H7 (cell line): ENCODE data around the gene BHLHA15. TPM values are rescaled to one million over a fixed set of nuclear protein-coding genes. Genes with fewer than 3 reads are reported as not detected.
A peak's percentile ranks its signal among the peaks of the same experiment; 100 is the strongest.

Experiments
- DNase-seq: peaks from one replicate; pipeline ENCODE4 v3.0.0; 2012
- H3K27me3 ChIP-seq: 2 replicates; pipeline ENCODE4 v1.6.0; 2011; ENCODE audit warnings: mild to moderate bottlenecking, low read length; ENCODE audit not compliant: control insufficient read depth, insufficient read depth
- H3K36me3 ChIP-seq: replicated peaks from 2 replicates; pipeline ENCODE4 v1.5.1; 2011; ENCODE audit warnings: low read length; ENCODE audit not compliant: control insufficient read depth, insufficient read depth
- H3K4me3 ChIP-seq: 2 replicates; pipeline ENCODE4 v1.5.1; 2011; ENCODE audit warnings: low read depth, mild to moderate bottlenecking, control low read depth, low read length, moderate library complexity; ENCODE audit not compliant: insufficient read depth
- total RNA-seq: library from RNA; depleted of rRNA; stranded (reverse); fragments of >200 nt; shearing (Covaris generic); gene quantifications from 2 replicates; pipeline ENCODE4 v1.2.3, GENCODE V29; 2014; rRNA removed

Gene BHLHA15
- 0.90 and 2.8 TPM in 2 replicates for total RNA-seq

DNA sequence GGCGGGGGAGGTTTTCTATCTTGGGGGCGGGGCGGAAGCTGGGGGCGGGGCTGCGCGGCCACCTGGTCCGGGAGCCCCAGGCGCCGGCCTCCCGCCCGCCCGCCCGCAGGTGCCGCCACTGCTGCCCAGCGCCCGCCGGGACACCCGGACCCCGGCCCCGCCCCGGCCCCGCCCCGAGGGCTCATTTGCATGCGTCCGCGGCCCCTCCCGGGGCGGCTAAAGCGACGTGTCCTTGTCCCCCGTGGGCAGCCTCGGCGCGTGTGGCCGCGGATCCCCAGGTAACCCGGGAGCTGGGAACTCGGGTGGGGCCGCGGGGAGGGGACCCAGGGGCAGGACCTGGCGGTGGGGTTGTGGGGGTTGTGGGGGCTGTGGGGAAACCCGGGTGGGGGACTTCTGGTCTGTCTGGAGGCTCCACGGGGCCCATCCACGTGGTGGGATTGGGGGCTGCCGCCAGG lies at the start of gene BHLHA15:
Gene BHLHA15, plus strand, starts transcription at position 219 of the 455 bp plus-strand sequence. CDS start 871 bp downstream, outside the sequence.
- Histone ChIP-seq H3K4me3 (peak within 1 kb of the TSS; percentile 45), H3K36me3 (no peaks in the 10 kb centered on the region; the same call in 1 of the 2 replicates), H3K27me3 (no peaks in the 10 kb centered on the region)
- peak; percentile 98 for DNase-seq

DNA sequence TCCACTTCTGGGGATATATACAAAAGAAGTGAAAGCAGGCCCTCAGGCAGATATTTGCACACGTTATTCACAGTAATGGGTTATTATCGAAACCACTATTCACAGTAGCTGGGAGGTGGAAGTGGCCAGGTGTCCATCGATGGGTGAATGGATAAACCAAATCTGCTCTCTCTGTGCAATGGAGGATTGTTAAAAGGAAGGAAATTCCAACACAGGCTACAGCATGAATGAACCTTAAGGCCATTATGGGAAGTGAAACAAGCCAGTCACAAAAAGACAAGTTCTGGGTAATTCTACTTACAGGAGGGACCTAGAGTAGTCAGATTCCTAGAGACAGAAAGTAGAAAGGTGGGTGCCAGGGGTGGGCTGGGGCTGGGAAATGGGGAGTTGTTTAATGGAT lies 48.5 kb upstream of the BHLHA15 start:
- H3K27me3 ChIP-seq: no peaks in the 10 kb centered on the region
- no peaks in the 10 kb centered on the region; the same call in 1 of the 2 replicates for H3K36me3 ChIP-seq
- no peak overlapping the region for H3K4me3 ChIP-seq
- no peak for DNase-seq

DNA sequence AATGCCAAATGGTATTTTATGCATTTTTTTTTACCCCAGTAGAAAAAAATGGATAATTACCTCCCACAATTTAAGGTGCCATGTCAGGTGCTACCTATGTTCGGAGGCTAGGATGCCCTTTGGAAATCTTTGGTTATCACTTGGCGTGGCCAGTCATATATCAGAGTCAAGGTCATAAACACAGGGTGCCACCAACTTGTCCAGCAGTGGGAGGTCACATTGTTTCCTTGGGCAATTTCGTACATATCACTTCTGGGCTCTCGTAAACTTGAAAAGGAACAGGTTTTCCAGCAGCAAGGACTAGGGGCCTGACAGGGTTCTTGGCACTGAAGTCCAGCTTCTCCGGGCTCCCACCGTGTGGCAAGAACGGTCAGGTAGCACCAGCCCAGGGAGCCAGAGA lies 48.0 kb upstream of the BHLHA15 start:
- Histone ChIP-seq H3K36me3 (no peaks in the 10 kb centered on the region; the same call in 1 of the 2 replicates), H3K4me3 (no peak overlapping the region), H3K27me3 (no peaks in the 10 kb centered on the region)
- no peak for DNase-seq

DNA sequence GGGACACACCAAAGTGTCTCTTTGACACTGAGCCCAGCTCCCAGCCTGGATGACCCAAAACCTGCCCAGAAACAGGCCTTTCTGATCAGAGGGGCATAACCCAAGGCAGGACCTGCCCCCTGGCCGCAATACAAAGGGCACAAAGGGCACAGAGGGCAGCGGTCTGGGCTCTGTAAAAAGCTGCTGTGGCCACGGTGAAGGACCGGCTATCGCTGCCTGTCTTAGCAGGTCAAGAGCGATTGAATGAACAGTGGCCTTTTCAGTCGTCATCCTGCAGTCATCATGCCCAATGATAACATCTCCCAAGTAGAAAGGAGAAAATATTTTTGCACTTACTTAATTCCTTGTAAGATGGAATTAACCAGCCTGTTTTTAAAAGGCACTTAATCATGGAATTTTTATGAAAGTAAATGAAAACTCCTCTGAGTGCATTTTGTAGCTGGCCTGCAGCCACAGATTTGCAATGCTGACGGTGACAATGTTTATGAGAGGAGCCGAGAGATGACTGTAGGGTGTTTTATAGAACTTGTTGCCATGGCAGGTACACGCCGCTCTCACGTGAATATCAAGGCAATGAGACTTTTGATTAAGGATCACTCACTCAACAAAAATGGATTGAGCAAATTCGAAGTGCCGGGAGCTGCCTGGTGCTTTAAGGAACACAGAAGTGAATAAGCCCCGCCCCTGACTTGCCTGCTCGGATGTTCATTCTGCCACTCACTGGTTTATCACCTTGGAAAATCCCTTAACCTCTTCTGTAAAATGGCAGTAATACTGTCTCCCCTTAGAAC lies 47.3 kb upstream of the BHLHA15 start:
- no peak for DNase-seq
- Histone ChIP-seq H3K36me3 (no peaks in the 10 kb centered on the region; the same call in 1 of the 2 replicates), H3K27me3 (no peaks in the 10 kb centered on the region), H3K4me3 (no peak overlapping the region)

DNA sequence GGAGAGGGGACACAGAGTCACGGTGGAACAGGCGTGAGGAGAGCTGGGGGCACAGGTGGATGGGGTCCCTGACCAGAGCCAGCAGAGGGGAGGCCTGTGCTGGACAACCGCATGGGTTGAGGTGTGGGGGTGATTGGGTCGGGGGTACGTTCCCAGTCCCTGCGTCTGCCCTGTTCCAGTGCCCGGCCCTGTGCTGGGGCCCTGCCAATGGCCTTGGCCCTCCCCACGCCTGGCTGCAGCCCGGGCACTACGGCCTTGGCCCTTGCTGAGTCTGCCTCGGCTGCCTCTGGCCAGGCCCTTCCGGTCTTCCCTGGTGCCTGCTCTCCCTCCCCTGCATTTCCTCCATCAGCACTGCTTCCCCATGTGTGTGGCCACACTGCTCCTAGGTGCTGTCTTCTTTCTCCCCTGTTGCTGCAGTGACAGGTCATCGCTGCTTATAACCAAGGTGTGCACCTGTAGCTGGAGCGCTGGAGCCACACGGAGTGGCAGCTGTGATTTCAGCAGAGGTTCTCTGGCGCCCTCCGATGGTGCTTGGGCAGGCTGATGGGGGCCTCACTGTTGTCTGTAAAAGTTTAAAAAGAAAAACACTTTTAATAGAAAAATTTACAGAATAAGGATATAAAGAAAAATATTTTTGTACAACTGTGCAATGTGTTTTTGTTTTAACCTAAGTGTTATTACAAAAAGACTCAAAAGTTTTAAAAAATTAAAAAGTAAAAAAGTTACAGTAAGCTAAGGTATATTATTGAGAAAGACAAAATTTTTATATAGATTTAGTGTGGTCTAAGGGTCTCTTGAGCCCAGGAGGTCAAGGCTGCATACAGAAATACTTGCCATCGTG lies 45.2 kb upstream of the BHLHA15 start:
- Histone ChIP-seq H3K27me3 (no peaks in the 10 kb centered on the region), H3K4me3 (no peak overlapping the region), H3K36me3 (no peaks in the 10 kb centered on the region)
- DNase-seq: peak; percentile 86

DNA sequence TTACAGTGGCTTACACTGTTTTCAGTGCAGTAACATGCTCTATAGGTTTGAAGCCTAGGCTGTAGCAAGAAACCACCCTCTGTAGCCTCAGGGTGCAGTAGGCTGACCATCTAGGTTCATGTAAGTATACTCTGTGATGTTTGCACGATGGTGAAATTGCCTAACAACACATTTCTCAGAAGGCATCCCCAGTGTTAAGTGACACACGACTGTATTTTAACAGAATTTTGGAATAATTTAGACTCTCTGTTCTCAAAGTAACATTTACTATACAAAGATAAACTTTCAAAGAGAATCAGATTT lies 44.6 kb upstream of the BHLHA15 start:
- DNase-seq: no peak

DNA sequence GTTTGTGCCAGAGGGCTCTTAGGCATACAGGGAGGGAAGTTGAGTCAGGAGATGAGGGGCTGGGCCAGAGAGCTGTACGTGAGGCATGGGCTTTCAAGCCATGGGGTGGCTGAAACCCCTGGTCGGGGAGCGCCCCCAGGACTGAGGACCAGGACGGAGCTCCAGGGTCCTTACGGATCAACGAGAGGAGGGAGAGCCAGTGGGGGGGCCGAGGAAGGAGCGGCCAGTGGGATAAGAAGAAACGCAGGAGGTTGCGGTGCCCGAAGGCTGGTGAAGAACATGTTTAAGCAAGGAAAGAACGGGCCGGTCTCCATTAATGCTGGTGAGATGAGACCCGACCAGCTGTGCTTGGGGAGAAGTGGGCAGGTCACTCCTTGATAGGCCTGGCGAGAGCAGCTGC lies 43.6 kb upstream of the BHLHA15 start:
- Histone ChIP-seq H3K27me3 (no peaks in the 10 kb centered on the region), H3K4me3 (no peak overlapping the region), H3K36me3 (peaks cover 1% of the 10 kb centered on the region; the same call in 1 of the 2 replicates)
- DNase-seq: no peak

More for the DNA sequence above, 44.6 kb upstream of the BHLHA15 start:
- H3K4me3 ChIP-seq: no peak overlapping the region
- no peaks in the 10 kb centered on the region for H3K27me3 ChIP-seq
- no peaks in the 10 kb centered on the region for H3K36me3 ChIP-seq

DNA sequence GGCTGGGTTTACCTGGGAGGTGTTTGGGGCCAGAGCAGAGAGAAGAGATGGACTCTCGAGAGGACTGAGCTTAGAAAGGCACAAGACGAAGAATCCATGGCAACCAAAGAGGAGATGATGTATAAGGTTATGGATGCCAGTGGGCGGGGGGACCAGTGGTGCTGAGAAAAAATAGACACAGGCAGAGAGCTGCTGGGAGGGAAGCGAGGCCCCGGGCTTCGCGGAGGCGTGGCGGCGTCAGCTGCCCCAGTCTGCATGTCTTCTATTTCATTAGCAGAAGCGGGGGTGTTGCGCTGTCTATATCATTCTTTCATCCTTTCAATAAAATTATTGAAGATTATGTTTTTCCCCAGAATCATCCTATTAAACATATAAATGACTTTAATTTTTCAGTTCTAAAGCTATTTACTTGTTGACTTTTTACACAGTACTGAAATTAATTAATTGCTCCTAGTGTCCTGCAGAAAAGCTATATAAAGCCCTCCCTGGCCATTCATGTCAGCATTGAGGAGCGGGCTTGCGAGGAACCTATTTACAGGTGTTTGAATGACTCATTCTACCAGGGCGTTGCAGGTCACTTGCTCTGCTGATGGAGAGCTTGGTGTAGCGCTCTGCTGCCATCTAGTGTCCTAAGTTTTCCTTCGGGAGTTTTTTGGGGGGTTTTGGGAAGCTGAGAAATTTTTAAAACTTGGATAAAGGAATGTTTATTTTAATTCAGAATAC lies 42.9 kb upstream of the BHLHA15 start:
- no peak overlapping the region for H3K4me3 ChIP-seq
- DNase-seq: peak; percentile 92
- no peaks in the 10 kb centered on the region for H3K27me3 ChIP-seq
- H3K36me3 ChIP-seq: peaks cover 1% of the 10 kb centered on the region; the same call in 1 of the 2 replicates

DNA sequence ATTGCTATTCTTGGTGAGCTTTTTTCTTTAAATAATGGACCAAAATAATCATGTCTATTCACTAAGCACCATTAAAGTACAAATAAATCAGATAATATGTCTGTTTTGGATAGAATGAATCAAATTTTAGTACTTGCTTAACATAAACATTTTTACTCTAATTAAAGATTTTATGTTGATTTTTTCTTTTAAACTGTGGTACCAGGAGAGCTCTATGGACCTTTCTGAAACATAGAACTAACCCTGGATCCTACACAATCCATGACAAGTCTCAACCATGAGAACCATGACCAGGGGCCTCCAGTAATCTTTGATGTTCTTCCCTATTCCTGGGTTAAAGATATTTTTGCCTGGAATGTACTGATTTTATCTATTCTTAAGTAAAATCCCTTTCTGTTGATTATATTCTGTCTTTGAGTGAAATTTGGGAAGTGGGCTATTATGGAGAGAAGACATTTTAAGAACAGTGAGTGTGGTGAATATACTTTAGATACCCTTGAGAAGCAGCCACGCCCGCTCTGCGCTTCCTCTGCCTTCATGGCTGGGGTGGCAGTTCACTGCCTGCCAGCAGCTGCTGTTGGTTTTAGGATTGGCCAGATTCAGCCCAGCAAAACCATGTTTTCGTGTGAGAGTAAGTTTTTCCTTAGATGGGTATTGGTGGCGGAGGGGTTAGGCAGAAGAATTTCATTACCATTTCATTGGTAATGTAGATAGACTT lies 42.2 kb upstream of the BHLHA15 start:
- H3K27me3 ChIP-seq: no peaks in the 10 kb centered on the region
- DNase-seq: no peak
- H3K4me3 ChIP-seq: no peak overlapping the region
- peaks cover 1% of the 10 kb centered on the region; the same call in 1 of the 2 replicates for H3K36me3 ChIP-seq

DNA sequence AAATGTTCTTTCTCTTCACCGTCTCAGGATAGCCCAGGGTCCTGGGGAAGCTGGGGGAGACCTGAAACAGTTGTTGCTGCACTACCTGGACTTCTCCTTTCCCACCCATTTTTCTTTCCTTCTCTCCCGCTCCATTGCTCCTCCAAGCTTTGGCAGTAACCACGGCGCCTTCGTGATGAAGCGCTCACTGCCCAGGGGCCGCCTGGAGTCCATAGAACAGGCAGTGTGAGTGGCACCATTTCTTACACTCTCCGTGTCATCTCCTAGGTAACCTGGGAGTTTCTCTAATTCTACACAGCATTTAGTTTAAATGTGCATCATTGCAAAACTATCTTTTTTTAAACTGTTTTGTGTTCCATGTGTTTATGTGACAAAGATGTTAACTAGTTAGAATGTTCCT lies 40.3 kb upstream of the BHLHA15 start:
- no peaks in the 10 kb centered on the region for H3K27me3 ChIP-seq

DNA sequence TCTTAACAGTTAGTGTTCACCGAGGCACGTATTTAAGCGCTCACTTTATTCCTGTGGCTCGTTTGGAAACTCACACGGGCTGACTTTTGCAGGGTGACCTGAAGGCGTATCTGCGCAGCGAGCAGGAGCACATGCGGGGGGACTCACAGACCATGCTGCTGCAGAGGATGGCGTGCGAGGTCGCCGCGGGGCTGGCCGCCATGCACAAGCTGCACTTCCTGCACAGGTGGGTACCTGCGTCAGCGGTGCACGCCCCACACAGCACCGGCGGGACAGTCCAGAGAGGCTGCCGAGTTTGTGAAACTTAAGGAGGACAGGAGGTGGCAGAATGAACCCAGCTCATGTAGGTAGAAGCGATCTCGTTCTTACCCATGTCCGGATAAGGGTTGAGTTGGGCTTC lies 39.8 kb upstream of the BHLHA15 start:
- no peak overlapping the region for H3K4me3 ChIP-seq
- peaks cover 2% of the 10 kb centered on the region for H3K36me3 ChIP-seq
- H3K27me3 ChIP-seq: no peaks in the 10 kb centered on the region
- DNase-seq: no peak

More for the DNA sequence above, 40.3 kb upstream of the BHLHA15 start:
- Histone ChIP-seq H3K36me3 (peaks cover 2% of the 10 kb centered on the region), H3K4me3 (no peak overlapping the region)
- no peak for DNase-seq

DNA sequence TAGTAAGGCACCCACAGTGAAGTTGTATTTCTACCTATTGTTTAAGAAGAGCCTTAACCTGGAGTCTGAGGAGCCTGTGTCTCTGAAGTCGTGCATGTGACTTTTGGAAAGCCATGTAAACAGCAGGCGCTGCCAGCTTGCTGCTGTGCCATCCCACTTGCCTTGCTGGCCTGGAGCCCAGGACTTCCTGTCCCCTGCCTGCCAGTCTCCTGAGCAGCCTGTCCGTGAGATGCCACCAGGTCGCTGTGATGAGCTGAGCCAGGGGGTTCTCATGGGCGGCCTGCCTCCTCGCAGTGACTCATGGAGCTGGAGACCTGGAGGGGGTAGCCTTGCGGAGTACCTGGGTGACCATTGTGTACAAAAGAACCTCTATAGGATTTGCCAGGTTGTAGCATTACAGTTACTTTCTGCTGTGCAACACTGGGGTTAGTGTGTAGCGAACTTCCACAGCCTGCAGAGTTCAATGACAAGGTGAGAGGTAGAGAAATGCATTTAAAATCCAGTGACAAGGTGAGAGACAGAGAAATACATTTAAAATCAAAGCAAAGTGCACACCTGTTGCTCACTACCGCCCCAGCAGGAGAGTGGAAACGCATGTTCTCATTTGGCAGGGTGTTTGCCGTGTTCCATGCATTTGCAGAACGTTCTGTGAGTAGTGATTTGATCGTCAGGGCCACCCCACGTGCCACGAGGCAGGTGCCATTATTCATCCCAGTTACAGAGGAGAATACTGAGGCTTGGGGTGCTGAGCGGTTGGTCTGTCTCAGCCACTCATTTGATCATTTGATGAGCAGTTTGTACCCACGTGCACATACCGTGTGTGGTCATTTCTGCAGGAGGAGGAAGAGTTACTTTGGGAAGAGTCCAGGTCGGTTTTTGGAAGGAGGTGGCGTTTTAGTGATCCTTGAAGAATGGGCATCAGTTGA lies 36.6 kb upstream of the BHLHA15 start:
- H3K4me3 ChIP-seq: no peak overlapping the region

DNA sequence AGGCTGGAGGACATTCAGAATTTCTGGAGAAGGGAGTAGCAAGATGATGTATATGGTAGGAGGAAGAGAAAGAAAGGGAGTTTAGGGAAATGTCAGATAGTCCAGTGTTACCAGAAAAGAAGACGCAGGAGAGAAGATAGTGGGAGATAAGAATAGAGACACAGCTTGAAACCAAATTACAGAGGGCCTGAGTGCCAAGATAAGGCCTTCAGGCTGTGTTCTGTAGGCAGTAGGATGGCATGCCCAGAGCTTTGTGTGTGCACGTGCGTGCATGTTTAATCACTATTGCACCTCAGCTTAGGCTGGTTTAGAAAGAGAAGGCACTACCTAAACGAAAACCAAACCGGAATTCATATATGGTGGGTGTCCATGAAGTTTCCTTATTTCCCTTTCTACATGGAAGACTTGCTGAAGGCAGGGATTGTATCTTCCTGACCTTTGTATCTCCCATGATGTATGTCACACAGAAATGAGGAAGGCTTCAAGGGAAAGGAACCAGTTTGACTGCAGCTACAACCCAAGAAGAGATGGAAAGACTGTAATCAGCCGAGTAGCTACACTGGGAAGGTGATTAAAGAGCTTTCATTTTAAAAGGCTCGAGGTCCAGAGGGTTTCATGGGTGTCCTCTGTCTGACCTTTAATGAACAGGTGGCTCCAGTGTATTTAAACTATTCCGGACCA lies 35.8 kb upstream of the BHLHA15 start:
- Histone ChIP-seq H3K36me3 (peaks cover 2% of the 10 kb centered on the region), H3K27me3 (no peaks in the 10 kb centered on the region), H3K4me3 (no peak overlapping the region)
- no peak for DNase-seq

More for the DNA sequence above, 36.6 kb upstream of the BHLHA15 start:
- no peak for DNase-seq
- peaks cover 2% of the 10 kb centered on the region for H3K36me3 ChIP-seq
- no peaks in the 10 kb centered on the region for H3K27me3 ChIP-seq
